Measurements from ENCODE around the gene KCNQ1. TPM values are rescaled to one million over a fixed set of nuclear protein-coding genes. Genes with fewer than 3 reads are reported as not detected.

Gene KCNQ1
- total and polyA plus RNA-seq, 2 donors (not counting 1 experiment from before 2014, with no cell fraction given): 21.5 to 28.8 TPM

GRCh38 chr11:2585566-2586086 is 140.8 kb downstream of the KCNQ1 start:
- no peak overlapping the region for H3K9ac ChIP-seq (ENCODE audit: low read length)
- peaks cover 0 to 14% of the 10 kb centered on the region in 2 experiments for H3K36me3 ChIP-seq (replicated peaks in 1 of 2; ENCODE audit: control extremely low read depth in 1 of 2, control insufficient read depth in 1 of 2, extremely low read depth in 1 of 2, insufficient read depth in 2 of 2, low read length in 1 of 2)
- H3K4me2 ChIP-seq (replicated peaks; ENCODE audit: low read depth, low read length, poor library complexity, severe bottlenecking): no peak overlapping the region
- H3K9me3 Mint-ChIP-seq (ENCODE audit: insufficient read depth): no peaks in the 10 kb centered on the region
- intact Hi-C loops (cut with micrococcal nuclease): no loop called here
- H3K79me2 ChIP-seq (ENCODE audit: control insufficient read depth, insufficient read depth, low read length): no peaks in the 10 kb centered on the region
- H3K27ac Mint-ChIP-seq: no peak overlapping the region
- no peak overlapping the region for H3K4me3 Mint-ChIP-seq
- no peak for TF ChIP-seq EZH2 (IDR thresholded peaks at IDR 0.05; ENCODE audit: borderline replicate concordance, insufficient read depth, low read depth, low read length, poor library complexity, severe bottlenecking)
- TF ChIP-seq, protein P1, sequence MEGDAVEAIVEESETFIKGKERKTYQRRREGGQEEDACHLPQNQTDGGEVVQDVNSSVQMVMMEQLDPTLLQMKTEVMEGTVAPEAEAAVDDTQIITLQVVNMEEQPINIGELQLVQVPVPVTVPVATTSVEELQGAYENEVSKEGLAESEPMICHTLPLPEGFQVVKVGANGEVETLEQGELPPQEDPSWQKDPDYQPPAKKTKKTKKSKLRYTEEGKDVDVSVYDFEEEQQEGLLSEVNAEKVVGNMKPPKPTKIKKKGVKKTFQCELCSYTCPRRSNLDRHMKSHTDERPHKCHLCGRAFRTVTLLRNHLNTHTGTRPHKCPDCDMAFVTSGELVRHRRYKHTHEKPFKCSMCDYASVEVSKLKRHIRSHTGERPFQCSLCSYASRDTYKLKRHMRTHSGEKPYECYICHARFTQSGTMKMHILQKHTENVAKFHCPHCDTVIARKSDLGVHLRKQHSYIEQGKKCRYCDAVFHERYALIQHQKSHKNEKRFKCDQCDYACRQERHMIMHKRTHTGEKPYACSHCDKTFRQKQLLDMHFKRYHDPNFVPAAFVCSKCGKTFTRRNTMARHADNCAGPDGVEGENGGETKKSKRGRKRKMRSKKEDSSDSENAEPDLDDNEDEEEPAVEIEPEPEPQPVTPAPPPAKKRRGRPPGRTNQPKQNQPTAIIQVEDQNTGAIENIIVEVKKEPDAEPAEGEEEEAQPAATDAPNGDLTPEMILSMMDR (IDR thresholded peaks at IDR 0.05): no peak
- no peak for DNase-seq
- ChIA-PET POLR2A (no interaction called here), CTCF (no interaction called here)
- 96% methylated on average over 5 of the region's 6 CpGs for WGBS (ENCODE audit: insufficient coverage)
- ATAC-seq (ENCODE audit: low read depth): no peak
- no peaks in the 10 kb centered on the region for H3K9me3 ChIP-seq (ENCODE audit: control extremely low read depth in 1 of 3, control insufficient read depth in 2 of 3, insufficient read depth in 1 of 3, low read length in 2 of 3)
- no peak overlapping the region for H3K27ac ChIP-seq (ENCODE audit: low read length in 2 of 2)
- H4K20me1 ChIP-seq (ENCODE audit: control insufficient read depth, insufficient read depth, low read length, poor library complexity, severe bottlenecking): no peaks in the 10 kb centered on the region
- no peak overlapping the region for H3K4me3 ChIP-seq (ENCODE audit: control extremely low read depth in 1 of 5, extremely low read depth in 1 of 5, insufficient read depth in 1 of 5, low read depth in 2 of 5, low read length in 4 of 5)
- no peaks in the 10 kb centered on the region for H3K27me3 Mint-ChIP-seq
- H3K27me3 ChIP-seq (replicated peaks in 1 of 4; ENCODE audit: control extremely low read depth in 1 of 4, control insufficient read depth in 3 of 4, insufficient read depth in 4 of 4, low read length in 3 of 4): no peaks in the 10 kb centered on the region
- no peak overlapping the region for H2AFZ ChIP-seq (ENCODE audit: insufficient read depth, low read depth, low read length, poor library complexity, severe bottlenecking)
- no peaks in the 10 kb centered on the region for H3K4me1 Mint-ChIP-seq
- no peaks in the 10 kb centered on the region for H3K4me1 ChIP-seq (ENCODE audit: control insufficient read depth in 2 of 2, insufficient read depth in 2 of 2, low read length in 2 of 2)

GRCh38 chr11:2586087-2586792 is 141.4 kb downstream of the KCNQ1 start:
- H3K9me3 Mint-ChIP-seq (ENCODE audit: insufficient read depth): no peaks in the 10 kb centered on the region
- no peak overlapping the region for H3K4me2 ChIP-seq (replicated peaks; ENCODE audit: low read depth, low read length, poor library complexity, severe bottlenecking)
- no peak overlapping the region for H3K27ac Mint-ChIP-seq
- H3K9me3 ChIP-seq (ENCODE audit: control extremely low read depth in 1 of 3, control insufficient read depth in 2 of 3, insufficient read depth in 1 of 3, low read length in 2 of 3): no peaks in the 10 kb centered on the region
- 93% methylated on average over 18 of the region's 18 CpGs for WGBS (ENCODE audit: insufficient coverage)
- TF ChIP-seq, protein P1 (IDR thresholded peaks at IDR 0.05): no peak
- no peak for TF ChIP-seq EZH2 (IDR thresholded peaks at IDR 0.05; ENCODE audit: borderline replicate concordance, insufficient read depth, low read depth, low read length, poor library complexity, severe bottlenecking)
- H3K4me1 Mint-ChIP-seq: no peaks in the 10 kb centered on the region
- no peak overlapping the region for H3K27ac ChIP-seq (ENCODE audit: low read length in 2 of 2)
- intact Hi-C loops (cut with micrococcal nuclease): no loop called here
- POLR2A ChIA-PET: no interaction called here
- no peaks in the 10 kb centered on the region for H3K27me3 ChIP-seq (replicated peaks in 1 of 4; ENCODE audit: control extremely low read depth in 1 of 4, control insufficient read depth in 3 of 4, insufficient read depth in 4 of 4, low read length in 3 of 4)
- no peak overlapping the region for H3K4me3 Mint-ChIP-seq
- ATAC-seq (ENCODE audit: low read depth): no peak
- no peaks in the 10 kb centered on the region for H3K4me1 ChIP-seq (ENCODE audit: control insufficient read depth in 2 of 2, insufficient read depth in 2 of 2, low read length in 2 of 2)
- no peak overlapping the region for H3K4me3 ChIP-seq (ENCODE audit: control extremely low read depth in 1 of 5, extremely low read depth in 1 of 5, insufficient read depth in 1 of 5, low read depth in 2 of 5, low read length in 4 of 5)
- no peak overlapping the region for H2AFZ ChIP-seq (ENCODE audit: insufficient read depth, low read depth, low read length, poor library complexity, severe bottlenecking)
- no peak for DNase-seq
- peaks cover 0 to 17% of the 10 kb centered on the region in 2 experiments for H3K36me3 ChIP-seq (replicated peaks in 1 of 2; ENCODE audit: control extremely low read depth in 1 of 2, control insufficient read depth in 1 of 2, extremely low read depth in 1 of 2, insufficient read depth in 2 of 2, low read length in 1 of 2)
- CTCF ChIA-PET: no interaction called here
- H3K9ac ChIP-seq (ENCODE audit: low read length): no peak overlapping the region
- H3K27me3 Mint-ChIP-seq: no peaks in the 10 kb centered on the region
- H4K20me1 ChIP-seq (ENCODE audit: control insufficient read depth, insufficient read depth, low read length, poor library complexity, severe bottlenecking): no peaks in the 10 kb centered on the region
- no peaks in the 10 kb centered on the region for H3K79me2 ChIP-seq (ENCODE audit: control insufficient read depth, insufficient read depth, low read length)

Data from B cell (primary cell).